ENCODE results near the gene FMNL1. TPM values are rescaled to one million over a fixed set of nuclear protein-coding genes. Genes with fewer than 3 reads are reported as not detected.
A peak's percentile ranks its signal among the peaks of the same experiment; 100 is the strongest.

FMNL1 gene
- total RNA-seq, 1 donor from 2014 or later: 3.3 TPM

DNA sequence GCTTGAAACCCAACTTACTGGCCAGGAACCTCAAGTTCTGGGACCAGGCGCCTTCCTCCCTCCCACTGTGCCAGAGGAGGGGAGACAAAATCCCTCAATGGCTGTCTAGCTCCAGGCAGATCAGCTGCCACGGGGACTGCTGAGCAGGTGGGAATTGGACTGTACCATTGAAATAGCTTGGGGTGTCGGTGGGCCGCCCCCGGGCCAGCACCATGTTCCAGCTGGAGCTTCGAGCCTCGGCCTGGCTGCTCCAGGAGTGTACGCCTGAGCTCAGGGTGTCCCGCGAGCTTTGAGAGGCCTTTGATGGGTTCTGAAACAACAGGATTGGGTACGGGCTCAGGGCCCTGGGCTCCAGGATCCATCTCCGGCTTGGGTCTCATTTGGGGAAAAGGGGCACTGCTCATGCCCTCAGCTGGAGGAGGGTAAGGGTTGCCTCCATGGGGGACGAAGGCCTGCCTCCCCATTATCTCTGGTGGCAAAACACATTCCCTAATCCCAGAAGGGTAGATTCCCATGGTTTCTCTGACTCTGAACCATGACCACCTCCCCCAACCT is 44.8 kb downstream of the FMNL1 start:
- TF ChIP-seq, protein P1, sequence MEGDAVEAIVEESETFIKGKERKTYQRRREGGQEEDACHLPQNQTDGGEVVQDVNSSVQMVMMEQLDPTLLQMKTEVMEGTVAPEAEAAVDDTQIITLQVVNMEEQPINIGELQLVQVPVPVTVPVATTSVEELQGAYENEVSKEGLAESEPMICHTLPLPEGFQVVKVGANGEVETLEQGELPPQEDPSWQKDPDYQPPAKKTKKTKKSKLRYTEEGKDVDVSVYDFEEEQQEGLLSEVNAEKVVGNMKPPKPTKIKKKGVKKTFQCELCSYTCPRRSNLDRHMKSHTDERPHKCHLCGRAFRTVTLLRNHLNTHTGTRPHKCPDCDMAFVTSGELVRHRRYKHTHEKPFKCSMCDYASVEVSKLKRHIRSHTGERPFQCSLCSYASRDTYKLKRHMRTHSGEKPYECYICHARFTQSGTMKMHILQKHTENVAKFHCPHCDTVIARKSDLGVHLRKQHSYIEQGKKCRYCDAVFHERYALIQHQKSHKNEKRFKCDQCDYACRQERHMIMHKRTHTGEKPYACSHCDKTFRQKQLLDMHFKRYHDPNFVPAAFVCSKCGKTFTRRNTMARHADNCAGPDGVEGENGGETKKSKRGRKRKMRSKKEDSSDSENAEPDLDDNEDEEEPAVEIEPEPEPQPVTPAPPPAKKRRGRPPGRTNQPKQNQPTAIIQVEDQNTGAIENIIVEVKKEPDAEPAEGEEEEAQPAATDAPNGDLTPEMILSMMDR (IDR thresholded peaks at IDR 0.05; ENCODE audit: unreplicated experiment): no peak
- Mint-ChIP-seq H3K27me3 (peaks cover 5% of the 10 kb centered on the region), H3K9me3 (ENCODE audit: low read depth) (no peaks in the 10 kb centered on the region), H3K36me3 (ENCODE audit: insufficient read depth) (peaks cover 10% of the 10 kb centered on the region), H3K4me3 (ENCODE audit: low read depth) (no peak overlapping the region), H3K27ac (no peak overlapping the region), H3K4me1 (ENCODE audit: low read depth) (peaks cover under 1% of the 10 kb centered on the region)
- DNase-seq (ENCODE audit: low spot score, unreplicated experiment): no peak

DNA sequence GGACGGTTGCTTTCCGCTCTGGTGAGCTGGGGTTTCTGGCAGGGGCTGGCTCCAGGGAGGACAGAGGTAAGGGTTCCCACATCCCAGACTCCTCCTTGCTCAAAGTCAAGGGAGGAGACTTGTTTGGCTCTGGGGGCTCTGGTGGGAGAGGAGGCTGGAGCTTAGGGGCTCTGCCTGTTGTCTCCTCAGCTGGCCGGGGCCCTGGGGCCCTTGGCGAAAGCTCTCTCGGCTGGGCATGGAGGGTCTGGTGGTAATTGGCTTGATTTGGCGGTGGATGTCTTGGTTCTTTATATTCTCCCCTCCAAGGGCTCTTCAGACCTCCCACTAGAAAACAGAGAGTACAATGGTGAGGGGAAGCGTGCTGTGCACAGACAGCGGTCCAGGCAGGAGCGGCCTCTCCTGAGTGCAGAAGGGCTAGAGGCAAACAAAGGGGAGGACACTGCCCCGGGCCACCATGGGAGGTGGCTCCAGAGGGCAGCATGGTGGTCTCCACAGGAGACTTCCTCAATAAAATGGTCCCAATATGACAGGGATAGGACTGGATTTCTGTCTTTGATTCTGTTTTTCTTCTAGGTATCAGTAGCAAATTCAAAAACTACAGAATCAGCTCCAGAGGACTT is 45.9 kb downstream of the FMNL1 start:
- TF ChIP-seq, protein P1 (IDR thresholded peaks at IDR 0.05; ENCODE audit: unreplicated experiment): no peak
- H3K27me3 Mint-ChIP-seq: peaks cover 4% of the 10 kb centered on the region
- DNase-seq (ENCODE audit: low spot score, unreplicated experiment): no peak
- peaks cover 11% of the 10 kb centered on the region for H3K36me3 Mint-ChIP-seq (ENCODE audit: insufficient read depth)
- H3K4me3 Mint-ChIP-seq (ENCODE audit: low read depth): no peak overlapping the region
- H3K9me3 Mint-ChIP-seq (ENCODE audit: low read depth): no peaks in the 10 kb centered on the region
- no peak overlapping the region for H3K27ac Mint-ChIP-seq
- H3K4me1 Mint-ChIP-seq (ENCODE audit: low read depth): no peaks in the 10 kb centered on the region

DNA sequence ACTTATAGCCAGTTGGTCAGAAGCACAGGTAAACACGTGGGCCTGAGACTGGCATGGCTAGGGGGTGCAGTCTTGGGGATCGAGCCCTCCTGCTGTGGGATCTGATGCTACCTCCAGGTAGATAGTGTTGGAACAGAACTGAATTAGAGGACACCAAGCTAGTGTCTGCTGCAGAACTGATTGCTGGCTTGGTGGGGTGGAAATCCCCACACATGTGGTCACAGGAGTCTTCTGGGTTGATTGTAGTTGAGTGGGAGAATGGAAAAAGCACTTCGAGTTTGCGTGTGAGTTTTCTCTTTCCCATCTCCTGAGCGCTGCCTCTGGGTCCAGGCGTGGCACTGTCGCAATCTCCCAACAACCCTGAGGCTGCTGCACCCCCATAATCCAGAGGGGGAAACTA is 48.2 kb downstream of the FMNL1 start:
- Mint-ChIP-seq H3K36me3 (ENCODE audit: insufficient read depth) (peaks cover 11% of the 10 kb centered on the region), H3K4me3 (ENCODE audit: low read depth) (no peak overlapping the region), H3K9me3 (ENCODE audit: low read depth) (no peaks in the 10 kb centered on the region), H3K27ac (no peak overlapping the region), H3K27me3 (no peaks in the 10 kb centered on the region), H3K4me1 (ENCODE audit: low read depth) (no peaks in the 10 kb centered on the region)
- DNase-seq (ENCODE audit: low spot score, unreplicated experiment): no peak
- TF ChIP-seq, protein P1 (IDR thresholded peaks at IDR 0.05; ENCODE audit: unreplicated experiment): no peak

DNA sequence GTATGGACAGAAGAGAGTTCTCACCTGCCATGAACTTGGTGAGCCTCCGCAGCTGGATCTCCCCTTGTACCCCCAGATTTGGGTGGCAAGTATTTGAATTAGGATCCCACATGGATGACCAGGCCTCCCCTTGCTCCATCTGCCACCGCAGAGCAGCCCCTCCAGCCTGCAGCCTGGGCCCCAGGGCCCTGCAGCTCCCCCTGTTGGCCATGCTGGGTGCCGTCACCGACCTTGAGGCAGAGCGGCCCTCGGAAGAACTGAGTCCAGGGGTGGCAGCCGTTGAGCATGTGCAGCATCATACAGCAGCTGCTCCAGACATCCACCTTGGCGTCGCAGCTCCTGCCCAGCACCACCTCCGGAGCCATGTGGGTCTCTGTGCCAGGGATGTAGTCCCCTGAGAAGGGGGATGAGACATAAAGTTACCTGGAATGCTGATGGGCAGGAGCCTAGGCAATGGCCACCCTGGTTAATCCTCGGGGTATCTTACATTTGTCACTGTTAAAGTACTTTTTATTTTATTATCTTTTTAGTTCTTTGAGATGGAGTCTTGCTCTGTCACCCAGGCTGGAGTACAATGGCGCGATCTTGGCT is 49.2 kb downstream of the FMNL1 start:
- no peaks in the 10 kb centered on the region for H3K27me3 Mint-ChIP-seq
- DNase-seq (ENCODE audit: low spot score, unreplicated experiment): no peak
- H3K9me3 Mint-ChIP-seq (ENCODE audit: low read depth): no peaks in the 10 kb centered on the region
- no peak overlapping the region for H3K4me3 Mint-ChIP-seq (ENCODE audit: low read depth)
- H3K27ac Mint-ChIP-seq: no peak overlapping the region
- TF ChIP-seq, protein P1 (IDR thresholded peaks at IDR 0.05; ENCODE audit: unreplicated experiment): peak; percentile 59
- no peaks in the 10 kb centered on the region for H3K4me1 Mint-ChIP-seq (ENCODE audit: low read depth)
- peaks cover 9% of the 10 kb centered on the region for H3K36me3 Mint-ChIP-seq (ENCODE audit: insufficient read depth)

DNA sequence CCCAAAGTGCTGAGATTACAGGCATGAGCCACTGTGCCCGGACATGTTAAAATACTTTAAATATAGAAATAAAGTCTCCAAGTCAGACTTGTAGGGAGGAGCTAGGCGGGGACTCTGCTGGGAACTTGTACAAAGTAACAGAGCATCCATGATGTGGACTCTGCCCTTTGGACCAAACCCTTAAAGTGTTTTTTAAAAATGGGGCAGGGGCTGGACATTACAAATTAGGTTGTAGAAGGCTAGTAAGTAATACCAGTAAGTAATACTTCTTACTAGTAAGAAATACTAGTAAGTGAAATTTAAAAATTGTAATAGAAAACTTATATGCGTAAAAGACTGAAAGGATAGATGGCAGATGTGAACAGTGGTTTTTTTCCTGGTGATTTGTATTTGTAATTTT is 49.9 kb downstream of the FMNL1 start:
- Mint-ChIP-seq H3K4me3 (ENCODE audit: low read depth) (no peak overlapping the region), H3K27me3 (no peaks in the 10 kb centered on the region), H3K36me3 (ENCODE audit: insufficient read depth) (peaks cover 9% of the 10 kb centered on the region), H3K27ac (no peak overlapping the region), H3K4me1 (ENCODE audit: low read depth) (no peaks in the 10 kb centered on the region), H3K9me3 (ENCODE audit: low read depth) (no peaks in the 10 kb centered on the region)
- TF ChIP-seq, protein P1 (IDR thresholded peaks at IDR 0.05; ENCODE audit: unreplicated experiment): no peak
- DNase-seq (ENCODE audit: low spot score, unreplicated experiment): no peak

Measured in progenitor cell of endocrine pancreas (in vitro differentiated cells).